DND-41 (cell line): ENCODE measurements around the gene TBC1D5.

Experiments
- CTCF ChIP-seq: IDR thresholded peaks from 2 replicates; pipeline ENCODE4 v1.5.1; 2012; ENCODE audit warnings: borderline replicate concordance, low read length, moderate library complexity, mild to moderate bottlenecking; ENCODE audit not compliant: poor library complexity, severe bottlenecking; ENCODE audit errors: extremely low read depth
- EZH2 ChIP-seq: IDR thresholded peaks from 3 replicates; pipeline ENCODE4 v1.6.1; 2012; ENCODE audit warnings: borderline replicate concordance, low read depth, mild to moderate bottlenecking, moderate library complexity, low read length, inconsistent platforms; ENCODE audit not compliant: severe bottlenecking

GRCh38 chr3:17765819-17766472 is 23.5 kb upstream of the TBC1D5 start:
- no peak for TF ChIP-seq CTCF
- no peak for TF ChIP-seq EZH2
